Measurements from ENCODE around the gene GUCY2C.

The GUCY2C gene

DNA sequence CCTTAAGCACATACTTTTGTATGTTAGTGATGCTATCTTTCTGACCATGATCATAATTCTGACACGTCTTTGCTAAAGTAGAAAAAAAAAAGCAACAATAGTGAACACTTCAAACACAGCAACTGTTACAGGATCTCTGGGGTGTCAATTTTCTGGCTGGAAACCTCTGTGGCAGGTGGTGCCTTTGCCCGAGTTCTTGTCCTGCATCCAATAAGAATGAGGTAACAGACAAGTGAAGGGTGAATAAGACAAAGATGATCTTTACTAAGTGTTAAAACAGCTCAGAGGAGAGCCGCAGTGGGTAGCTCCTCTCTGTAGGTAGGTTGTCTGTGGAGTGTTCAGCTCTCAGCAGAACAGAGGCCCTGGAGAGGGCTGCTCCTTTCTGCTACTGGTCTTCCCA lies 107.8 kb downstream of the GUCY2C start (continued):
- no peak for TF ChIP-seq MEIS1 (CRISPR knock-in tag; IDR thresholded peaks at IDR 0.05; ENCODE audit: borderline replicate concordance)
- TF ChIP-seq ZNF548 (tag by site-specific recombination; IDR thresholded peaks at IDR 0.05), result no peak
- no peak for TF ChIP-seq ZNF302 (tag by site-specific recombination; IDR thresholded peaks at IDR 0.05; ENCODE audit: low read depth)
- no peak for TF ChIP-seq ZNF549 (tag by site-specific recombination; IDR thresholded peaks at IDR 0.05)
- no peak for TF ChIP-seq ZNF140 (tag by site-specific recombination; IDR thresholded peaks at IDR 0.05)

DNA sequence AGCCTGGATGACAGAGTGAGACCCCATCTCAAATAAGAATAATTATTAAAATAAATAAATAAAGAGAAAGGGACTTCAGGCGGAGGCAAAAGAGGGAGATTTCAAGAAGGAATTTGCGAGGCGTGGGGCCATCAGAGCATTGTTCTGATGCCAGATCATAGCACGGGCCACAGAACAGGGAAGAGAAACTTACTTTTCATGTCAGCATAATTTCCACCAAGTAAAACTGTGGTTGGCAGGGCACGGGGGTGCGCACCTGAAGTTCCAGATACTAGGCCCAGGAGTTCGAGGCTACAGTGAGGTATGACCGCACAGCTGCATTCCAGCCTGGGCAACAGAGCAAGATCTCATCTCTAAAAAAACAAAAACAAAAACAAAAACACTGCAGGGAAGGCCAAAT lies 117.8 kb downstream of the GUCY2C start:
- POLR2A ChIA-PET, result no interaction called here
- TF ChIP-seq, protein P1, sequence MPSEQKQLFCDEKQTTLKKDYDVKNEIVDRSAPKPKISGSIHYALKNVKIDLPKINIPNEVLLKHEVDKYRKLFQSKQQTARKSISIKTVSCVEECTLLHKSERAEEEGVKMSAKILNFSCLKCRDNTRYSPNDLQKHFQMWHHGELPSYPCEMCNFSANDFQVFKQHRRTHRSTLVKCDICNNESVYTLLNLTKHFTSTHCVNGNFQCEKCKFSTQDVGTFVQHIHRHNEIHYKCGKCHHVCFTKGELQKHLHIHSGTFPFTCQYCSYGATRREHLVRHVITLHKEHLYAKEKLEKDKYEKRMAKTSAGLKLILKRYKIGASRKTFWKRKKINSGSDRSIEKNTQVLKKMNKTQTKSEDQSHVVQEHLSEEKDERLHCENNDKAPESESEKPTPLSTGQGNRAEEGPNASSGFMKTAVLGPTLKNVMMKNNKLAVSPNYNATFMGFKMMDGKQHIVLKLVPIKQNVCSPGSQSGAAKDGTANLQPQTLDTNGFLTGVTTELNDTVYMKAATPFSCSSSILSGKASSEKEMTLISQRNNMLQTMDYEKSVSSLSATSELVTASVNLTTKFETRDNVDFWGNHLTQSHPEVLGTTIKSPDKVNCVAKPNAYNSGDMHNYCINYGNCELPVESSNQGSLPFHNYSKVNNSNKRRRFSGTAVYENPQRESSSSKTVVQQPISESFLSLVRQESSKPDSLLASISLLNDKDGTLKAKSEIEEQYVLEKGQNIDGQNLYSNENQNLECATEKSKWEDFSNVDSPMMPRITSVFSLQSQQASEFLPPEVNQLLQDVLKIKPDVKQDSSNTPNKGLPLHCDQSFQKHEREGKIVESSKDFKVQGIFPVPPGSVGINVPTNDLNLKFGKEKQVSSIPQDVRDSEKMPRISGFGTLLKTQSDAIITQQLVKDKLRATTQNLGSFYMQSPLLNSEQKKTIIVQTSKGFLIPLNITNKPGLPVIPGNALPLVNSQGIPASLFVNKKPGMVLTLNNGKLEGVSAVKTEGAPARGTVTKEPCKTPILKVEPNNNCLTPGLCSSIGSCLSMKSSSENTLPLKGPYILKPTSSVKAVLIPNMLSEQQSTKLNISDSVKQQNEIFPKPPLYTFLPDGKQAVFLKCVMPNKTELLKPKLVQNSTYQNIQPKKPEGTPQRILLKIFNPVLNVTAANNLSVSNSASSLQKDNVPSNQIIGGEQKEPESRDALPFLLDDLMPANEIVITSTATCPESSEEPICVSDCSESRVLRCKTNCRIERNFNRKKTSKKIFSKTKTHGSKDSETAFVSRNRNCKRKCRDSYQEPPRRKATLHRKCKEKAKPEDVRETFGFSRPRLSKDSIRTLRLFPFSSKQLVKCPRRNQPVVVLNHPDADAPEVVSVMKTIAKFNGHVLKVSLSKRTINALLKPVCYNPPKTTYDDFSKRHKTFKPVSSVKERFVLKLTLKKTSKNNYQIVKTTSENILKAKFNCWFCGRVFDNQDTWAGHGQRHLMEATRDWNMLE (tag by site-specific recombination; conservative IDR thresholded peaks at IDR 0.05; ENCODE audit: low read depth), result no peak
- TF ChIP-seq YY2 (tag by site-specific recombination; IDR thresholded peaks at IDR 0.05), result no peak
- TF ChIP-seq, protein P2, sequence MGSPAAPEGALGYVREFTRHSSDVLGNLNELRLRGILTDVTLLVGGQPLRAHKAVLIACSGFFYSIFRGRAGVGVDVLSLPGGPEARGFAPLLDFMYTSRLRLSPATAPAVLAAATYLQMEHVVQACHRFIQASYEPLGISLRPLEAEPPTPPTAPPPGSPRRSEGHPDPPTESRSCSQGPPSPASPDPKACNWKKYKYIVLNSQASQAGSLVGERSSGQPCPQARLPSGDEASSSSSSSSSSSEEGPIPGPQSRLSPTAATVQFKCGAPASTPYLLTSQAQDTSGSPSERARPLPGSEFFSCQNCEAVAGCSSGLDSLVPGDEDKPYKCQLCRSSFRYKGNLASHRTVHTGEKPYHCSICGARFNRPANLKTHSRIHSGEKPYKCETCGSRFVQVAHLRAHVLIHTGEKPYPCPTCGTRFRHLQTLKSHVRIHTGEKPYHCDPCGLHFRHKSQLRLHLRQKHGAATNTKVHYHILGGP (tag by site-specific recombination; IDR thresholded peaks at IDR 0.05), result no peak
- TF ChIP-seq SCRT1 (tag by site-specific recombination; IDR thresholded peaks at IDR 0.05; ENCODE audit: borderline replicate concordance), result no peak
- no peak for TF ChIP-seq ZNF626 (tag by site-specific recombination; IDR thresholded peaks at IDR 0.05)
- no peak for TF ChIP-seq ZNF394 (tag by site-specific recombination; IDR thresholded peaks at IDR 0.05; ENCODE audit: borderline replicate concordance)
- TF ChIP-seq, protein P3, sequence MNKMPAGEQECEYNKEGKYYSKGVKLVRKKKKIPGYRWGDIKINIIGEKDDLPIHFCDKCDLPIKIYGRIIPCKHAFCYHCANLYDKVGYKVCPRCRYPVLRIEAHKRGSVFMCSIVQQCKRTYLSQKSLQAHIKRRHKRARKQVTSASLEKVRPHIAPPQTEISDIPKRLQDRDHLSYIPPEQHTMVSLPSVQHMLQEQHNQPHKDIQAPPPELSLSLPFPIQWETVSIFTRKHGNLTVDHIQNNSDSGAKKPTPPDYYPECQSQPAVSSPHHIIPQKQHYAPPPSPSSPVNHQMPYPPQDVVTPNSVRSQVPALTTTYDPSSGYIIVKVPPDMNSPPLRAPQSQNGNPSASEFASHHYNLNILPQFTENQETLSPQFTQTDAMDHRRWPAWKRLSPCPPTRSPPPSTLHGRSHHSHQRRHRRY (tag by site-specific recombination; IDR thresholded peaks at IDR 0.05), result no peak
- TF ChIP-seq, protein P4, sequence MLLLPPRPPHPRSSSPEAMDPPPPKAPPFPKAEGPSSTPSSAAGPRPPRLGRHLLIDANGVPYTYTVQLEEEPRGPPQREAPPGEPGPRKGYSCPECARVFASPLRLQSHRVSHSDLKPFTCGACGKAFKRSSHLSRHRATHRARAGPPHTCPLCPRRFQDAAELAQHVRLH (tag by site-specific recombination; IDR thresholded peaks at IDR 0.05), result no peak
- TF ChIP-seq, protein P5, sequence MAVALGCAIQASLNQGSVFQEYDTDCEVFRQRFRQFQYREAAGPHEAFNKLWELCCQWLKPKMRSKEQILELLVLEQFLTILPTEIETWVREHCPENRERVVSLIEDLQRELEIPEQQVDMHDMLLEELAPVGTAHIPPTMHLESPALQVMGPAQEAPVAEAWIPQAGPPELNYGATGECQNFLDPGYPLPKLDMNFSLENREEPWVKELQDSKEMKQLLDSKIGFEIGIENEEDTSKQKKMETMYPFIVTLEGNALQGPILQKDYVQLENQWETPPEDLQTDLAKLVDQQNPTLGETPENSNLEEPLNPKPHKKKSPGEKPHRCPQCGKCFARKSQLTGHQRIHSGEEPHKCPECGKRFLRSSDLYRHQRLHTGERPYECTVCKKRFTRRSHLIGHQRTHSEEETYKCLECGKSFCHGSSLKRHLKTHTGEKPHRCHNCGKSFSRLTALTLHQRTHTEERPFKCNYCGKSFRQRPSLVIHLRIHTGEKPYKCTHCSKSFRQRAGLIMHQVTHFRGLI (tag by site-specific recombination; IDR thresholded peaks at IDR 0.05), result no peak
- TF ChIP-seq ZNF2 (tag by site-specific recombination; IDR thresholded peaks at IDR 0.05), result no peak
- TF ChIP-seq, protein P6, sequence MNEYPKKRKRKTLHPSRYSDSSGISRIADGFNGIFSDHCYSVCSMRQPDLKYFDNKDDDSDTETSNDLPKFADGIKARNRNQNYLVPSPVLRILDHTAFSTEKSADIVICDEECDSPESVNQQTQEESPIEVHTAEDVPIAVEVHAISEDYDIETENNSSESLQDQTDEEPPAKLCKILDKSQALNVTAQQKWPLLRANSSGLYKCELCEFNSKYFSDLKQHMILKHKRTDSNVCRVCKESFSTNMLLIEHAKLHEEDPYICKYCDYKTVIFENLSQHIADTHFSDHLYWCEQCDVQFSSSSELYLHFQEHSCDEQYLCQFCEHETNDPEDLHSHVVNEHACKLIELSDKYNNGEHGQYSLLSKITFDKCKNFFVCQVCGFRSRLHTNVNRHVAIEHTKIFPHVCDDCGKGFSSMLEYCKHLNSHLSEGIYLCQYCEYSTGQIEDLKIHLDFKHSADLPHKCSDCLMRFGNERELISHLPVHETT (tag by site-specific recombination; IDR thresholded peaks at IDR 0.05), result no peak
- TF ChIP-seq ZNF155 (tag by site-specific recombination; IDR thresholded peaks at IDR 0.05), result no peak
- TF ChIP-seq FEZF1 (tag by site-specific recombination; IDR thresholded peaks at IDR 0.05), result no peak
- TF ChIP-seq, protein P7, sequence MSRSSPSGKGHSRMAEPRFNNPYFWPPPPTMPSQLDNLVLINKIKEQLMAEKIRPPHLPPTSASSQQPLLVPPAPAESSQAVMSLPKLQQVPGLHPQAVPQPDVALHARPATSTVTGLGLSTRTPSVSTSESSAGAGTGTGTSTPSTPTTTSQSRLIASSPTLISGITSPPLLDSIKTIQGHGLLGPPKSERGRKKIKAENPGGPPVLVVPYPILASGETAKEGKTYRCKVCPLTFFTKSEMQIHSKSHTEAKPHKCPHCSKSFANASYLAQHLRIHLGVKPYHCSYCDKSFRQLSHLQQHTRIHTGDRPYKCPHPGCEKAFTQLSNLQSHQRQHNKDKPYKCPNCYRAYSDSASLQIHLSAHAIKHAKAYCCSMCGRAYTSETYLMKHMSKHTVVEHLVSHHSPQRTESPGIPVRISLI (tag by site-specific recombination; IDR thresholded peaks at IDR 0.05), result no peak
- no peak for TF ChIP-seq ZBTB1 (tag by site-specific recombination; IDR thresholded peaks at IDR 0.05)
- TF ChIP-seq ZNF354C (tag by site-specific recombination; IDR thresholded peaks at IDR 0.05; ENCODE audit: borderline replicate concordance, low read depth), result no peak
- TF ChIP-seq ZNF174 (tag by site-specific recombination; IDR thresholded peaks at IDR 0.05), result no peak
- TF ChIP-seq IKZF3 (tag by site-specific recombination; IDR thresholded peaks at IDR 0.05), result no peak
- Histone ChIP-seq H3K9me3 (ENCODE audit: control insufficient read depth, insufficient read depth, low read depth, low read length) (no peaks in the 10 kb centered on the region), H3K4me1 (ENCODE audit: control insufficient read depth, insufficient read depth, low read length) (no peaks in the 10 kb centered on the region), H3K36me3 (ENCODE audit: control insufficient read depth in 2 of 2, insufficient read depth in 1 of 2, low read length in 2 of 2) (no peaks in the 10 kb centered on the region), H3K4me3 (ENCODE audit: low read depth, low read length) (no peak overlapping the region), H3K27ac (ENCODE audit: extremely low read depth, low read depth, low read length) (no peak overlapping the region)
- CTCF ChIA-PET, result no interaction called here
